T-cell (primary cell): ENCODE measurements around the gene NR5A1. TPM values are rescaled to one million over a fixed set of nuclear protein-coding genes. Genes with fewer than 3 reads are reported as not detected.

ENCODE experiments used
- ATAC-seq, 4 experiments: fragments of 200-7000 bp in 3 of 4; fragments of 150-1000 bp in 1 of 4; cut with Tn5 transposase; replicated peaks in 1 of 4; 1 replicate in 3 of 4; 2 replicates in 1 of 4; pipeline ENCODE4 v1.10.0; 2021; ENCODE audit warnings: moderate library complexity in 3 of 4, mild to moderate bottlenecking in 2 of 4, moderate number of reproducible peaks in 1 of 4
- CTCF ChIA-PET, 2 donors: fragments of 300-600 bp; sonication (Branson Sonifier 250); formaldehyde crosslinking; loops; one replicate each; lab custom pipeline; 2022; ENCODE audit warnings: antibody characterized with exemption in 2 of 2; lab: Charles Lee
- POLR2A ChIA-PET, 2 donors: fragments of 300-600 bp; sonication (Branson Sonifier 250); formaldehyde crosslinking; loops; one replicate each; lab custom pipeline; 2022; ENCODE audit warnings: antibody characterized with exemption in 2 of 2; lab: Charles Lee
- DNase-seq, 35 experiments: peaks; one replicate each; pipeline versions ENCODE4 v3.0.0 to v3.0.0-alpha.2; 2013 to 2023
- H3K27ac ChIP-seq: one replicate; pipeline ENCODE4 v1.5.1; 2013; ENCODE audit warnings: low read length
- H3K27me3 ChIP-seq, 2 experiments: replicated peaks in 1 of 2; 1 replicate in 1 of 2; 2 replicates in 1 of 2; pipeline versions ENCODE4 v1.6.1 to v1.7.0; 2013; ENCODE audit warnings: low read length in 1 of 2, mixed read lengths in 1 of 2; ENCODE audit not compliant: control insufficient read depth in 2 of 2, insufficient read depth in 2 of 2; ENCODE audit errors: extremely low read depth in 1 of 2
- H3K36me3 ChIP-seq, 2 donors: 1 replicate in 1 of 2; 2 replicates in 1 of 2; pipeline versions ENCODE4 v1.6.1 to v1.7.0; 2013; ENCODE audit warnings: low read length in 1 of 2; ENCODE audit not compliant: control insufficient read depth in 2 of 2, insufficient read depth in 1 of 2; ENCODE audit errors: extremely low read depth in 1 of 2
- H3K4me1 ChIP-seq, 2 experiments: 1 replicate in 1 of 2; 2 replicates in 1 of 2; pipeline versions ENCODE4 v1.6.1 to v1.7.0; 2013; ENCODE audit warnings: low read length in 2 of 2, mixed read lengths in 1 of 2; ENCODE audit not compliant: insufficient read depth in 2 of 2, control insufficient read depth in 1 of 2; ENCODE audit errors: extremely low read depth in 1 of 2
- H3K4me3 ChIP-seq, 2 donors: 1 replicate in 1 of 2; 2 replicates in 1 of 2; pipeline versions ENCODE4 v1.5.1 to v1.7.0; 2013; ENCODE audit warnings: mild to moderate bottlenecking in 2 of 2, low read length in 1 of 2, moderate library complexity in 1 of 2; ENCODE audit not compliant: control insufficient read depth in 1 of 2; ENCODE audit errors: extremely low read depth in 1 of 2
- H3K9me3 ChIP-seq: 2 replicates; pipeline ENCODE4 v1.7.0; 2013
- H3K27ac Mint-ChIP-seq, 2 donors: one replicate each; pipeline ENCODE4 v1.8.0; 2020 to 2021; ENCODE audit warnings: mild to moderate bottlenecking in 2 of 2, mixed read lengths in 2 of 2
- H3K27me3 Mint-ChIP-seq, 2 donors: one replicate each; pipeline ENCODE4 v1.8.0; 2021 to 2022; ENCODE audit warnings: mixed read lengths in 2 of 2
- H3K36me3 Mint-ChIP-seq: one replicate; pipeline ENCODE4 v1.8.0; 2021; ENCODE audit warnings: mixed read lengths
- H3K4me1 Mint-ChIP-seq, 3 donors: one replicate each; pipeline ENCODE4 v1.8.0; 2020 to 2022; ENCODE audit warnings: mixed read lengths in 3 of 3, mild to moderate bottlenecking in 1 of 3
- H3K4me3 Mint-ChIP-seq, 3 donors: one replicate each; pipeline ENCODE4 v1.8.0; 2020 to 2022; ENCODE audit warnings: mild to moderate bottlenecking in 3 of 3, mixed read lengths in 3 of 3, moderate library complexity in 3 of 3
- H3K9me3 Mint-ChIP-seq, 3 donors: one replicate each; pipeline ENCODE4 v1.8.0; 2020 to 2022; ENCODE audit warnings: mixed read lengths in 3 of 3
- WGBS: methylation state at CpG from one replicate; pipeline ENCODE4 v1.1.5; 2013; ENCODE audit warnings: missing lambda C conversion rate; ENCODE audit not compliant: insufficient coverage; 5-methylcytosine and 5-hydroxymethylcytosine counted together
- total RNA-seq, 35 experiments: library from RNA in 6 of 35; stranded (reverse) in 6 of 35; fragments of 120-200 nt in 1 of 35; gene quantifications; one replicate each; pipeline versions ENCODE4 v1.2.1 to v1.2.4 and lab custom pipeline; 2013 to 2026

The NR5A1 gene
- total RNA-seq, 5 donors from 2014 or later (not counting 1 experiment from before 2014, with no cell fraction given) = 0.19 to 0.30 (median 0.29) TPM; not detected in 2

DNA sequence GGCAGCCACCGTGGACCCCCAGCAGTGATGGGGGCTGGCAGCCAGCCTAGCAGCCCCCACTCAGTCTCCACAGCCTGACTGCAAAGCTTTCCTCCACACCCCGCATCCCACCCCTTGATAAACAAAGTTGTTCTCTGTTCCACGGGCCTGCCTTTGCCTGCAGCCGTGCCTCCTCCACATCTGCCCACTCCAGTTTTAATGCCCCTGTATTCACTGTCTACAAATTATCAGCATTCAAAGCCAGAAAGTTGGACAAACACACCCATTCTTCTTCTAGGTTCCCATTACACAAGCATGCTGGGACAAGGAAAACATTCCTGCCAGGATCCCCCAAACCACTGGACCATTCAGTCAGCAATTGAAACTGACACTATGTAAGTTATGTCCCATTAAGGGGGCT is 23.0 kb upstream of the NR5A1 start:
- ATAC-seq = no peak
- H3K4me3 Mint-ChIP-seq = no peak overlapping the region
- no peak for DNase-seq
- no peaks in the 10 kb centered on the region for H3K27me3 Mint-ChIP-seq
- Histone ChIP-seq H3K4me1 (no peaks in the 10 kb centered on the region), H3K27ac (no peak overlapping the region), H3K9me3 (no peaks in the 10 kb centered on the region), H3K4me3 (no peak overlapping the region), H3K36me3 (no peaks in the 10 kb centered on the region), H3K27me3 (peaks cover 0 to 5% of the 10 kb centered on the region in 2 experiments)
- ChIA-PET CTCF (no interaction called here), POLR2A (no interaction called here)
- H3K27ac Mint-ChIP-seq = no peak overlapping the region
- 87% methylated on average over 4 of the region's 4 CpGs for WGBS
- H3K9me3 Mint-ChIP-seq = no peaks in the 10 kb centered on the region
- H3K4me1 Mint-ChIP-seq = no peaks in the 10 kb centered on the region
- no peaks in the 10 kb centered on the region for H3K36me3 Mint-ChIP-seq

- Mint-ChIP-seq H3K9me3 (no peaks in the 10 kb centered on the region), H3K36me3 (no peaks in the 10 kb centered on the region), H3K4me3 (no peak overlapping the region), H3K4me1 (no peaks in the 10 kb centered on the region), H3K27me3 (no peaks in the 10 kb centered on the region), H3K27ac (no peak overlapping the region)
- no peak overlapping the region for H3K27ac ChIP-seq
- H3K27me3 ChIP-seq = peaks cover 0 to 5% of the 10 kb centered on the region in 2 experiments
- whole genome bisulfite sequencing = 100% methylated on average over 2 of the region's 3 CpGs
- no peaks in the 10 kb centered on the region for H3K36me3 ChIP-seq
- ChIA-PET POLR2A (no interaction called here), CTCF (no interaction called here)
- no peaks in the 10 kb centered on the region for H3K4me1 ChIP-seq
- no peak overlapping the region for H3K4me3 ChIP-seq
- H3K9me3 ChIP-seq = no peaks in the 10 kb centered on the region
- no peak for DNase-seq
- no peak for ATAC-seq
Measured at GRCh38 chr9:124527781-124528180, 20.6 kb upstream of the NR5A1 start.

GRCh38 chr9:124526174-124526573 is 19.0 kb upstream of the NR5A1 start:
- H3K4me3 Mint-ChIP-seq = no peak overlapping the region
- H3K36me3 Mint-ChIP-seq = no peaks in the 10 kb centered on the region
- no peaks in the 10 kb centered on the region for H3K9me3 Mint-ChIP-seq
- Histone ChIP-seq H3K27ac (no peak overlapping the region), H3K4me1 (no peaks in the 10 kb centered on the region), H3K27me3 (peaks cover 0 to 13% of the 10 kb centered on the region in 2 experiments), H3K36me3 (no peaks in the 10 kb centered on the region), H3K9me3 (no peaks in the 10 kb centered on the region), H3K4me3 (no peak overlapping the region)
- ChIA-PET POLR2A (no interaction called here), CTCF (no interaction called here)
- no peak overlapping the region for H3K27ac Mint-ChIP-seq
- ATAC-seq (no peak), DNase-seq (no peak)
- H3K27me3 Mint-ChIP-seq = peaks cover 2 to 3% of the 10 kb centered on the region in 2 donors
- WGBS = no CpG with 5 or more reads among the region's 2 CpGs
- no peaks in the 10 kb centered on the region for H3K4me1 Mint-ChIP-seq

DNA sequence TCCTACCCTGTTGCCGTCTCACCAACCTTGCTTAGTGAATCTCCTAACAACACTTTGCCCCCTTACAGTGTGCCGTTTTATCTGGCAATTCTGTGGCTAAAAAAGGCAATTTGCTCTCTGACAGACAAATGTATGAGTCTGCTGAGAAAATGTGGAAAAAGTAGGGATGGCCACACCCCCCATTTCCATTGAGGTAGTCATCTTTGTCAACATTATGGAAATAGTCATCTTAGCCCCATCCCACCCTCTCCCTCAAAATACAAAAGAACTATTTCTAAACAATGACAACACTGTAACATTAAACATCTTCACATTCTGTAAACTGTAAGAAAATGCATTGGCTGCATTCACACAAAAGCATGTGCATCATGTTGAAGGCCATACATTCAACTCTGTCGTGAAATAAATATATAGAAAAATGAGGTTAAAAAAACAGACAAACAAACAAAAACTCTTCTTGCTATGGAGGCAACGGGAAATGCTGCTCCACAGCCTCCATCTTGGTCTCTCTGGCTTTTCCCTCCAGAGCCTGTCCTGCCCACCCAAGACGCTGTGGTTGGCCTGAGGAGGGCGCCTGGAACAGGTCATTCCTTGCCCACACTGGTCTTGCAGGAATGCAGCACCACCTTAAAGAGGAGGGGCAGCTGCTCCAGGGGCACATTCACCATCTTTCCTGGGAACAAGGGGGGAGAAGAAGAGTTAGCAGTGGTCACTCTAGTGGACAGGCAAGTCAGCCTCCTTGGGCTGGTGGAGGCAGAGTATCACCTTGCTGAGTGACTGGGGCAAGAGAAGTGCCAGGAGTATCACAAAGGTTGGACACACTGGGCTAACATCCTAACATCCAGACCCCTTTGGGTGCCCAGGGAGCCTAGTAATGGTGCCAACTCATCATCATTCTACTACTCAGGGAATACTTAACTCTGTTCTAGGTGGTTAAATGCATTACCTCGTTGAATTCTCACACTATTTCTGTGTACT is 15.2 kb upstream of the NR5A1 start:
- ATAC-seq (no peak), DNase-seq (no peak)
- H3K9me3 ChIP-seq = no peaks in the 10 kb centered on the region
- no peaks in the 10 kb centered on the region for H3K36me3 ChIP-seq
- H3K4me1 Mint-ChIP-seq = no peaks in the 10 kb centered on the region
- H3K27me3 ChIP-seq = peaks cover 0 to 24% of the 10 kb centered on the region in 2 experiments
- H3K4me1 ChIP-seq = no peaks in the 10 kb centered on the region
- H3K27ac Mint-ChIP-seq = no peak overlapping the region
- POLR2A ChIA-PET = no interaction called here
- CTCF ChIA-PET = interaction anchor here in 1 of 2 donors (0.6 kb wide), 1 partner anchor 106 kb away, joined by 3 read pairs; no protein-coding TSS in a partner anchor
- peaks cover 10% of the 10 kb centered on the region in 2 donors for H3K27me3 Mint-ChIP-seq
- no peaks in the 10 kb centered on the region for H3K36me3 Mint-ChIP-seq
- no peak overlapping the region for H3K4me3 ChIP-seq
- no peak overlapping the region for H3K4me3 Mint-ChIP-seq
- no peaks in the 10 kb centered on the region for H3K9me3 Mint-ChIP-seq
- H3K27ac ChIP-seq = no peak overlapping the region
- WGBS = 100% methylated on average over 1 of the region's 7 CpGs

- Histone ChIP-seq H3K27me3 (peaks cover 0 to 29% of the 10 kb centered on the region in 2 experiments), H3K4me1 (no peaks in the 10 kb centered on the region), H3K36me3 (no peaks in the 10 kb centered on the region), H3K27ac (no peak overlapping the region), H3K9me3 (no peaks in the 10 kb centered on the region), H3K4me3 (no peak overlapping the region)
- ChIA-PET POLR2A (no interaction called here), CTCF (no interaction called here)
- no peak overlapping the region for H3K4me3 Mint-ChIP-seq
- DNase-seq = no peak
- no peaks in the 10 kb centered on the region for H3K9me3 Mint-ChIP-seq
- peaks cover 10 to 11% of the 10 kb centered on the region in 2 donors for H3K27me3 Mint-ChIP-seq
- WGBS = 40% methylated on average over 1 of the region's 3 CpGs
- no peak for ATAC-seq
- H3K27ac Mint-ChIP-seq = no peak overlapping the region
- H3K36me3 Mint-ChIP-seq = no peaks in the 10 kb centered on the region
- H3K4me1 Mint-ChIP-seq = no peaks in the 10 kb centered on the region
Measured at GRCh38 chr9:124521142-124521541, 13.9 kb upstream of the NR5A1 start.

DNA sequence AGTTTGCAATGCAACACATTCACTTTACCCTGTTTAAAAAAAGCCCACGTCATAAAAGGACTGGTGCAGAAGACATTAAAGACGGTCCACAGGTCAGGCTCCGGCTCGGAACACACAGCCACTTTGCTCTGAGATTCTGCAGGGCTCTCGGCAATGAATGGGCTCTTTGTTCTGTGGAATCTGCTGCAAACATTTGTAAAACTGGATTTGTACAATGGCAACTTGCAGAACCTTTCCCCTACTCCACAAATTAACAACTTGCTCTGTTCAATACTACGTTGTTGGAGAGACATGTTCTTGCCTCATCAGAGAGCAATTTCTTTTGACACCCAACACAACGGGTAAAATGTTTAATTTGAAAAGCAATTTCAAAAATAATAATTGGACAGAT is 13.0 kb upstream of the NR5A1 start:
- Histone ChIP-seq H3K9me3 (no peaks in the 10 kb centered on the region), H3K27ac (no peak overlapping the region), H3K4me3 (no peak overlapping the region), H3K4me1 (no peaks in the 10 kb centered on the region), H3K27me3 (peaks cover 0 to 29% of the 10 kb centered on the region in 2 experiments), H3K36me3 (no peaks in the 10 kb centered on the region)
- Mint-ChIP-seq H3K4me3 (no peak overlapping the region), H3K27ac (no peak overlapping the region), H3K9me3 (no peaks in the 10 kb centered on the region), H3K36me3 (no peaks in the 10 kb centered on the region), H3K27me3 (peaks cover 10 to 11% of the 10 kb centered on the region in 2 donors), H3K4me1 (no peaks in the 10 kb centered on the region)
- ATAC-seq = no peak
- DNase-seq = no peak
- WGBS = 95% methylated on average over 5 of the region's 7 CpGs
- ChIA-PET CTCF (no interaction called here), POLR2A (no interaction called here)
